HG03521 (cell line): ENCODE measurements around the gene PDE3B.
"Not testable (repeated sequence)": the region's sequence is repeated elsewhere in the genome, so short reads cannot be mapped to it uniquely, and the experiment has no call there.

Experiments
- ATAC-seq: cut with Tn5 transposase; IDR thresholded peaks from one replicate; pipeline ENCODE4 v1.9.1; 2021; ENCODE audit warnings: mild to moderate bottlenecking, moderate library complexity; ENCODE audit not compliant: unreplicated experiment

Gene PDE3B

DNA sequence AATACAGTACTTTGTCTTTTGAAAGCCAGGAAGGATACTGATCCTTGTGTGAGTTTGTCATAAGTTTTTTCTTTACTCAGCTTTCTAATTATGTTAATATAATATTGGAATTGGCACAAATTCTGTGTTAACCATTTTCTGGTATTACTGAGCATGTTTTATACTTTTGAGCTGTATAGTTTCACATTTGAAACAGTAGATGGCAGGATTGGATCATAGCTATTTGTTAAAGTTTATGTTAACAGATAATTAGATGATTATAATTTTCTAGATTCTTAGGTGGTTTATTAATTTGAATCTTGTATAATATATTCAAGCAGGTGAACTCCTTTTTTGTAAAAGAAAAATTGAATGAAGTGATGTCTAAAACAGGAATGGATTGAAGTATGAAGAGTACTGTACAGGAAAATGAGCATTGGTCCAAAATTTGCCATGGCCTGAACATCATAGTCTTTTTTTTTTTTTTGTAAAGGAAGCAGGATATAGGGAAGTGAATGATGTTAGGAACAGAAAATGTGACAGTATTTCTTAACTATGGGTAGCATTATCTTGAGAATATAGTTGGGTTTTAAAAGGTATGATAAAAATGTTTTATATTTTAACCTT is 146.4 kb downstream of the PDE3B start:
- ATAC-seq = no peak

DNA sequence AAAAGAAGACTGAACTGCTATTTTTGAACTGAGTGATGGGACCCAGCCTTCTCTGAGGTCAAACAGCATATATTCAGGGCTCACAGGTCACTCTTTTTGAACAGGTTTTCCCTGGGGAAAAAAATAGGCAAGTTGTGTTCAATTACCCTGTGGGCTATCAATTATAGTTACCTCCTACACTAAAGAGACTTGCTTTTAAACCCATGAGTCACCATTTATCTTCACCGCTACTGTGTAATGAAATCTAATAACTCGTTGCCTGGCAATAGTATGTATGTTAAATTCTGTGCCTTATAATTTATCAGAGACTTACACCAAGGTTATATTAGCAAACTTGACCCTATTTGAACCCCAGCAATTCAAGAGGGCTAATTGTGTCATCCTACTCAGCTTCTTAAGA is 149.9 kb downstream of the PDE3B start:
- no peak for ATAC-seq

DNA sequence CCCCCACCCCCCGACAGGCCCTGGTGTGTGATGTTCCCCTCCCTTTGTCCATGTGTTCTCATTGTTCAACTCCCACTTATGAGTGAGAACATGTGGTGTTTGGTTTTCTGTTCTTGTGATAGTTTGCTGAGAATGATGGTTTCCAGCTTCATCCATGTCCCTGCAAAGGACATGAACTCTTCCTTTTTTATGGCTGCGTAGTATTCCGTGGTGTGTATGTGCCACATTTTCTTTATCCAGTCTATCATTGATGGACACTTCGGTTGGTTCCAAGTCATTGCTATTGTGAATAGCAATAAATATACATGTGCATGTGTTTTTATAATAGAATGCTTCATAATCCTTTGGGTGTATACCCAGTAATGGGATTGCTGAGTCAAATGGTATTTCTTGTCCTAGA is 152.4 kb downstream of the PDE3B start:
- not testable (repeated sequence) for ATAC-seq

DNA sequence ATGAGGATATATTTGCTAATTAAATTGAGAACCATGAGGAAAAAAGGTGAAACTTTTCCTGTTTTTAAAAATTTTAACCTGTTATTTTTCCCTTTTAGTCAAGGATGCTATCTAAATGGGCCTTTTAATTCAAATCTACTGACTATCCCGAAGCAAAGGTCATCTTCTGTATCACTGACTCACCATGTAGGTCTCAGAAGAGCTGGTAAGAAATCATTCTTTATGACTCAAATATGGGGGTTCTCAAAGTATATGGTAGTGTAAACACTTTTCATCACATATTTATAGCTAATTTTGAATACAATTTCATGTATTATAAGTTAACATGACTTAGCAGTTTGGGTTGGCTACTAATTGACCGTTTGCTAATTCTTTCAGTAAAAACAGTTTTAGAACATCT is 160.2 kb downstream of the PDE3B start:
- ATAC-seq = no peak

- no peak for ATAC-seq
These were observed 165.9 kb downstream of the PDE3B start for GRCh38 chr11:14809466-14809865.

DNA sequence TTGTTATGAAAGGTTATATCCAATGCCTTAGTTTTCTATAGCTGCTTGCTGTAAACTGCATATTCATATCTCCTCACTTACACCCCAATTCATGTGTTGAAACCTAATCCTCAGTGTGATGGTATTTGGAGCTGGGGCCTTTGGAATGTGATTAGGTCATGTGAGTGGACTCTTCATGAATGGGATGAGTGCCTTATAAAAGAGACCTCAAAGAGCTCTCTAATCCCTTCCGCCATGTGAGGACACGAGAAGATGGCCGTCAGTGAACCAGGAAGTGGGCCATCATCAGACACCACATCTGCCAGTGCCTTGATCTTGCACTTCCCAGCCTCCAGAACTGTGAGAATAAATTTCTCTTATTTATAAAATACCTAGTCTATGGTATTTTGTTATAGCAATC is 169.2 kb downstream of the PDE3B start:
- no peak for ATAC-seq

DNA sequence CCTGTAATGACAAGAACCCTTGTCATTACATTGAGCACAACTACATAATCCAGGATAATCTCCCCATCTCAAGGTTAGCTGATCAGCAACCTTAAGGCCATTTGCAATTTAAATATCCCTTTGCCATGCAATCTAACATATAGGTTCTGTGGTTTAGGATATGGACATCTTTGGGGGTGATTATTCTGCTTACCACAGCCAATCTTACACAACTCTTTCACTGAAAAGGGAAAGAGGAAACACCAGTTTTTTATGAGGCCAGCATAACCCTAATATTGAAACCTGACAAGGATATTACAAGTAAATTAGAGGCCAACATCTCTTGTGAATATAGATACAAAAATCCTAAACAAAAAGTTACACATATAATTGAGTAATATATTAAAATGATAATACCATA is 169.9 kb downstream of the PDE3B start:
- no peak for ATAC-seq

DNA sequence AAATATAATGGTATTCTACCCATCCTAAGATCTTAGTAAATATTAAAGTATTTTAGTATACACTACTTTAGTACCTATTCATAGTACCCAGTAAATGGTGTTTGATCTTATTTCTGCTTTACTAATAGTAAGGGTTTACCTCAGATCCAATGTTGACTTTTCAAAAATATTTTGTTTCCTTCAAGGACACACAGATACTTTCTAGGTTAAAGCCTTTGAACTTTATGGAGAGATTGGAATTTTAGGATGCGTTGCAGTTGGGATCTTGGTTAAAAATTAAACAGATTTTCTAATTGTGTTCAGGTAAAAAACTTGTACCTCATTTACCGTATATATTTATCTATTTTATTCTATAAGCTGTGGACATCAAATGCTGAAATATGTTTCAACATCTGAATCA is 175.2 kb downstream of the PDE3B start:
- no peak for ATAC-seq

DNA sequence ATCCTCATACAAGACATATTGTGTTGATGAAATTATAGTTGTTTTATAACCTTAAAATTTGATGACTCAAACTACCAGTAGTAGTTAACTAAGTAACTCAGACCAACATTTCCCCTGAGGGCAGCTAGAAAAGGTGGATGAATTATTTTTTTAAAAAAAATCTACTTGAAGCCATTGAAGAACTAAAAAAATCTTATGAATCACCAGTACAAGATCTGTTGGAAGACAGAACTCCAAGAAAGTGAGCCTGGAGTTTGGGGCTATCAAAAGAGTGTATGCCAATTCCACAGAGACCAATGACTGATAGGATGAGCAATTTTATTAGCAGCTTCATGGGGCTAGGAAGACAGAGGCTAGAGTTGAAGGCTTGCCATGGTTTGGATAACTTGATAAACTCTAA is 176.0 kb downstream of the PDE3B start:
- no peak for ATAC-seq

GRCh38 chr11:14821031-14821430 is 177.4 kb downstream of the PDE3B start:
- no peak for ATAC-seq

GRCh38 chr11:14826600-14826999 is 183.0 kb downstream of the PDE3B start:
- no peak for ATAC-seq

DNA sequence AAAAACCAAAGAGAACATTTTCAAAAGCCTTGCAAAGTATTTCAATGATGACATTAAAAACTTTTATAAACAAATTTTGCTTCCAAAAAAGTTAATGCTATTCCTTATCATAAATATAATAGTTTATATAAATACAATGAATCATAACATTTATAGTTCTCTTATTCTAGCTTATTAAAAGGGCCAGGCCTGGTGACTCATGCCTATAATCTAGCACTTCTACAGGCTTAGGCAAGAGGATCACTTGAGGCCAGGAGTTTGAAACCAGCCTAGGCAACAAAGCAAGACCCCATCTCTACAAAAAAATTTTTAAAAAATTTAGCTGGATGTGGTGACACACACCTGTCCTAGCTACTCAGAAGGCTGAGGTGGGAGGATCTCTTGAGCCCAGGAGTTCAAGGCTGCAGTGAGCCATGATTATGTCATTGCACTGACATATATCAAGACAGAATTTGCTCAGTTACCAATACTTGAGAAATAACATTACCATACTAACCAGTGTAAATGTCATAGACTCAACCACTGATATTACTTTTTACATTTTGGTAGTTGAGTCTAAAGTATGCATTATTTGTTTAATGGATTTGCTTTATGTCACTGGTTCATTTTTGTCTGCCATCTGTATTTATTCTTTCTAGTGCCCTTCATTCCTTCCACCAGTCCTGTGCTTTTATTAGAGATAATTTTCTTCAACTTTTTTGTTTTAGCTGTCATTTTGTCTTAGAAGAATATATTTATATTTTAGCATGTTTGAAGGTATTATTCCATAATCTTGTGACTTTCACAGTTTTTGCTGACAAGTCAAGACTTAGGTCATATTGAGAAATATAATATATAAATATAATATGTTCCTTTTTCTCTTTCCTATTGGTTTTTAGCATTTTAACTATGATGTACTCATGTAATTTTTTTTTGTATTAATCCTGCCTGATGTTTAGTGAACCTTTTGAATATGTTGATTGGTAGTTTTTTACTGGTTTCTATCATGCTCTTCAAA is 192.2 kb downstream of the PDE3B start:
- no peak for ATAC-seq

DNA sequence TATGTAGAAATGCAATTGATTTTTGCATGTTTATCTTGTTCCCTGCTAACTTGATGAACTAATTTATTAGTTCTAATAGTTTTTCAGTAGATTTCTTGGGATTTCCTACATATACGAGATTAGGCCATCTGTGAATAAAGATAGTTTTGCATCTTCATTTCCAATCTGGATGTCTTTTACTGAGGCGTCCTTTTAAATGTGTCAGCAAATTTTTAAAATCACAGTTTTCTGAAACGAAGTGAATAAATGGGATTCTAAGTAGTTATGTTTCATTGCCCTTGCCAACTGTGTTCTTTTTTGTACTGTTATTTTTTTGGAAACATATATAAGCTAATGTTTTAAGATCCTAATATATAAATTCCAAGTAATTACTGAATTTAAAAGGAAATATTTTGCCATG is 198.4 kb downstream of the PDE3B start:
- ATAC-seq = no peak

DNA sequence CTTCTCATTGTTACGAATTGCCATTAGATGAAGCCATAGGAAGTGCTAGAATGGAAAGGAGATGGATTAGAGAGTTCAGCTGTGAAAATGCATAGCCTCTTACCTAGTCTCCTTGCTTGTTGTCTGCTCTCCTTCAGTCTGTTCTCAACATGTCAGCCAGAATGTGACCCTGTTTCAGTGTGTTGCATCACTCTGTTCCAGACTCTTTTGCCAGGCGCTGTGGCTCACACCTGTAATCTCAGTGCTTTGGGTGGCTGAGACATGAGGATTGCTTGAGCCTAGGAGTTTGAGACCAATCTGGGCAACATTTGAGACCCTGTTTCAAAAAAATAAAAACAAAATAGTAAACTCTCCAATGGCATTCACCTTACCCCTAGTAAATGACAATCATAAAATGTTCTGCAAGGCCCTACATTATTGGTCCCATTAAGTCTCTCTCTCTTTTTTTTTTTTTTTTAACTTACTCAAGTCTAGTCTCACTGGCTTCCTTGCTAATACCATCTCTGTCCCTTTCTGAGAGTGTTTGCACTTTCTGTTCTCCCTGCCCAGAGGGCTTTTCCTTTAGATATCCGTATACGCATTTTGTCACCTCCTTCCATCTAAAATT is 209.1 kb downstream of the PDE3B start:
- no peak for ATAC-seq

DNA sequence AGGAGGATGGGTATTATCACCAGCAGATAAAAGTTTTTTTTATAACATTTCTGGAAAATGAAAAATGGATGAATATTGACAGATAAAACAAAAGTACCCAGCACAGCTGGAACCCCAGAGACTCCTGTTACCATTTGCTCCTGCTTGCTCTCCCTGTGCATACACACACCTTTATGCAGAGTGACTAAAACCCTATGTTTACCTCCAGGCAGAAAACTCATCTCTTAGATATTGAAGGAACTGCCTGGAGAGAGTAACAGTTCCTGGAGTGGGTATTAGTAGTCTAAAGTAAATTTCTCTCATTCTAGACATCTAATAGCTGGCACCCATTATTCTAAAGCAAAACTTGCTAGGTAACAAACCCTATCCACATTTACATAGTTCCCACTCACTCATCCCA is 210.5 kb downstream of the PDE3B start:
- no peak for ATAC-seq

DNA sequence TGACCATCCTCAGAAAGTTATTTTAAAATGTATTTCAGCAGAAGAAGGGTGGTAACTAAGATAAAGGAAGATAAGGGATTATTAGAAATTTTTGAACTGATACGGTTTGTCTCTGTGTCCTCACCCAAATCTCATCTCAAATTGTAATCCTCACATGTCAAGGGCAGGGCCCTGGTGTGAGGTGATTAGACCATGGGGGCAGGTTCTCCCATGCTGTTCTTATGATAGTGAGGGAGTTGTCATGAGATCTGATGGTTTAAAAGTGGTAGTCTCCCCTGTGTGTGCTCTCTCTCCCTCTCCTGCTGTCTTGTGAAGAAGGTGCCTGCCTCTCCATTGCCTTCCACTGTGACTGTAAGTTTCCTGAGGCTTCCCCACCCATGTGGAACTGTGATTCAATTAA is 212.3 kb downstream of the PDE3B start:
- no peak for ATAC-seq

DNA sequence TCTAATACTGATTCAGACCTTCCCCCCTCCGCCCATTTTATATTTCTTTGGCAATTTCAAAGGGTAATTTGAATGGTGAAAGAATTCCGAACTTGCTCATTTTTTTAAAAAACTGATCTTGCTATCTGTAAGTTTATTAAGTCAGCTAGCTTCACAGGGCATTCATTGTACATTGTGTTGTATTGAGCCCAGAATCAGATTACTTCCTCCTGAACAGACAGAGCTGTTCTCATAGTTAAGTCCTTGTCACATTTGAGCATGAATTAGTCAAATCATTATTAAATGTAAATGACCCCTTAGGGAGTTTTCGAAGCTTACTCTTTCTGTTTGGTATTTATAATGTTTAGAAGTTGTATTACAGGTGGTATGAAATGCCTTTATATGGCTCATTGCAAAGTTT is 214.0 kb downstream of the PDE3B start:
- no peak for ATAC-seq

DNA sequence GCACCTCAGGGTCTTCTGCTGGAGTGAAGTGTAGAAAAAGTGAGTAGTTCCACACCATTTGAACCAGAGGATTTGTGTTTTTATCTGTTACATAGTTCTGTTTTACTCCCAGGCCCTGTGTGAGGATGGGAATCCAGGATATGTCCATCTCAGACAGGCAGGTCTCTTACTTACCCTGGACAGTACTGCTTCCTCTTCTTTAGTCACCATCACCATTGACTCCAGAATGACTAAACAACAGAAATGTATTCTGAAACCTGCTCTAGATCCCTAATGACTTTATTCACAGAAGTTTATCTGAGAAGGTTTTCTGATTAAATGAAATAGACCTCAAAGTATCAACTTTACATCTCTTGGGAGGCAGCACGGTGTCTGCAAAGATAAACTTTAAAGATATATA is 214.8 kb downstream of the PDE3B start:
- ATAC-seq = no peak

- ATAC-seq = no peak
These were observed 216.9 kb downstream of the PDE3B start for GRCh38 chr11:14860511-14860910.

DNA sequence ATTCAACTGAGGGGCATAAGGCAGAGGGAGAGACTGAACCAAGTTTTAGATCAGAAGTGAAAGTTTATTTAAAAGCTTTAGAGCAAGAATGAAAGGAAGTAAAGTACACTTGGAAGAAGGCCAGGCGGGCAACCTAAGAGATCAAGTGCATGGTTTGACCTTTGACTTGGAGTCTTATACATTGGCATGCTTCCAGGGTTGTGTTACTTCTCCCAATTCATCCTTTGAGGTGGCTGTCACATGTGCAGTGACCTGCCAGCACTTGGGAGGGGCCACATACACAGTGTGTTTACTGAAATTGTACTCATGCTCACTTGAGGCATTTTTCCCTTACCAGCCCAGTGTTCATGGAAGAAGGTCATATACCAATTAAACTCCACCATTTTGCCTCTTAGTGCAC is 218.1 kb downstream of the PDE3B start:
- ATAC-seq = no peak

- not testable (repeated sequence) for ATAC-seq
These were observed 220.2 kb downstream of the PDE3B start for GRCh38 chr11:14863775-14864174.

DNA sequence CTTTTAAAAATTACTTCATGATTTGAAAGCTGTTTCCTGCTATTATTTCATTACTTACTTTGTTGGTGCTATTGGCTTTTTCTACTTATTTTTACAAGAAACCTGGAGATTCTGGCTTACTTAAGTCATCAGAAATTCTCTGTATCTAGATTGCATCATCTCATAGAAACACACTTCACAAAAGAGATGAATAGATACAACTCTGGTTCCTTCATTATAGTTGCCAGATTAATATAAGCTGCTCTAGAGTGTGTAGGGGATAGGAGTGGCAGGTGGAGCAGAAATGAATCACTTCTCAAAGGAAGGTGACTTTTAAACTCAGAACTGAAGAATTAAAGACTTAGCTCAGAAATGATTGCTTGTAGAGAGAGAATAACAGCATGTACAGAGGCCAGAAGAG is 228.4 kb downstream of the PDE3B start:
- ATAC-seq = no peak
